Cortex of kidney (tissue), 1 donor: Measurements from ENCODE around the gene DTX2.
"Not testable (repeated sequence)": the region's sequence is repeated elsewhere in the genome, so short reads cannot be mapped to it uniquely, and the experiment has no call there.

Source experiments
- DNase-seq: peaks from one replicate; lab custom pipeline; 2025; lab: John Stamatoyannopoulos, UW

The DTX2 gene

GRCh38 chr7:76492139-76492538 lies 30.6 kb downstream of the DTX2 start:
- not testable (repeated sequence) for DNase-seq

DNA sequence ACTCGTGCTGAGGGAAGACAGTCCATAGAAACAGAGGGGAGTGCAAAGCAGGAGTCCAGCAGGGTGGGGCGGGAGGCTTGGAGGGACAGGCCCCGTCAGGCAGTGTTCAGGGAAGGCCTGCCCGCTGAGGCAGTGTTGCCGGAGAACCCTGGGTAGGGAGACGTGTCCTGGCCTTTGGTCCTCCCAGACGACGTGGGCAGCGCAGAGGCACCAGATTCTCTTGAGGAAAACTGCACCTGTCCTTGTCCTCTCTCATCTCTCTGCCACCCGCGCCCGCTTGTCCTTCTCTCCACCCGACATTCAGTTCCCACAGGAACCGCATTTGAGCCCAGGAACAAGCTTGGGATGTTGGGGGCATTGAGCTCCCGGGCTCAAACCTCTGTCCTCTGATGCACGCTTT lies 34.2 kb downstream of the DTX2 start:
- DNase-seq: not testable (repeated sequence)

- DNase-seq: not testable (repeated sequence)
Observed at GRCh38 chr7:76497918-76498582, 36.5 kb downstream of the DTX2 start.

DNA sequence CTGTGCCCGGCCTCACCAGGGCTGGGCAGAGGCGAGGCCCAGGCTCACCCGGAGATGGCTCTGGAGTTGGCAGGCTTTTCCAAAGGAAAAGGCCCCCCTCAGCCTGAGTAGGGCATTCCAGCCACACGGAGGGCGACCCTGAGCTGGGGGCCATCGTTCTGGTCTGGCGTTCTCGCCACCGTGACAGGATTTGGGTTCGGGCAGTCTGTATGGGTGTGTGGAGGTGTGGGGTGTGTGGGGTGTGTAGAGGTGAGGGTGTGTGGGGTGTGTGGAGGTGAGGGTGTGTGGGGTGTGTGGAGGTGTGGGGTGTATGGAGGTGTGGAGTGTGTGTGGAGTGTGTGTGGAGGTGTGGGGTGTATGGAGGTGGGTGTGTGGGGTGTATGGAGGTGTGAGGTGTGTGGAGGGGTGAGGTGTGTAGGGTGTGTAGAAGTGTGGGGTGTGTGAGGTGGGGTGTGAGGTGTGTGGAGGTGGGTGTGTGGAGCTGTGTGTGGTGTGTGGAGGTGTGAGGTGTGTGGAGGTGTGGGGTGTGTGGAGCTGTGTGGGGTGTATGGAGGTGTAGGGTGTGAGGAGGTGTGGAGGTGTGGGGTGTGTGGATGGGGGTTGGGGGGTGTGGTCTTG lies 37.2 kb downstream of the DTX2 start:
- not testable (repeated sequence) for DNase-seq

DNA sequence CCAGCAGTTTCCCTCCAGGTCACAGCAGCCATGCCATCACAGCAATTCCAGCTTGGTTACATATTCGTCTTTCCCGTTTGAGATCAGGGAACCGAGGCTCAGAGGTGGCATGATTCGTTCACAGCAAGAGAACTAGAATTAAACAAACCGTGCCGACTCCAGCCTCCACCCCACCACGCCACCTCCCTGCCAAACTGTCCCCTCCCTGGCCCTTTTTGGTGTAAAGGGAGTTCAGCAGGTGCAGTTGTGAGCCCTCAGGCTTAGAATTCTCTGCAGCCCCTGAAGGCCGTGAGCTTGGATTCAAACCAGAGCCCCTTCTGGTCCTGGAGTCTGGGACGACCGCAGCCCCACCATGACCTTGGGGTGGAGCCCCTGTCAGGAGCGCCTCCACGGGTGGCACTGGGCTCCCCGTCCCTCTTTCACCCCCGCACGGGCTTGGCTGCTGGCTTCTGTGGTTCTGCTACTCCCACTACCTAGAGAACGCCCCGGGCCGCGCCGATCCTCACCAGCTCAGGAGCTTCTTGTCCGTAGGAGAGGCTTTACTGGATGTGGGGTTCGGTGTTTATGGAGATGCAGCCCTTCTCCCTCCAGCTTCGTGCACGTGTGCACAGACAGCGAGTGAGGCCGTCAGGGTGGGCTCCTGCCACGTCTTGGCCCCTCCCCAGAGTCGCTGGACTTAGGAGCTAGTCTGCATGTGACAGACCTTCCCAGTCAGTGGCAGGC lies 37.9 kb downstream of the DTX2 start:
- DNase-seq: not testable (repeated sequence)

- not testable (repeated sequence) for DNase-seq
Observed at GRCh38 chr7:76499924-76500241, 38.4 kb downstream of the DTX2 start.

DNA sequence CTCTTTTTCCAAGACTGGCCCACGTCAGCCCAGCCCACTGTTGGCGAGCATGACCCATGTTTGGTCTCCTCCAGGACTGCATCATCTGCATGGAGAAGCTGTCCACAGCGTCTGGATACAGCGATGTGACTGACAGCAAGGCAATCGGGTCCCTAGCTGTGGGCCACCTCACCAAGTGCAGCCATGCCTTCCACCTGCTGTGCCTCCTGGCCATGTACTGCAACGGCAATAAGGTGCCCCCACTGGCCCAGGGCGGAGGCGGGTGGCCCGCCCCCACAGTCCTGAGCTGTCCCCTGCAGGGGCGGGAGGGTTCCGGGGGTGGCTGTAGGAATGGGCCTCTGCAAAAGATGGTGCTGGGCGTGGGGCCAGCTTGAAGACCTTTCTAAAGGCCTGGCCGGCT lies 40.7 kb downstream of the DTX2 start:
- not testable (repeated sequence) for DNase-seq

- DNase-seq: not testable (repeated sequence)
Observed at GRCh38 chr7:76502836-76503235, 41.3 kb downstream of the DTX2 start.

DNA sequence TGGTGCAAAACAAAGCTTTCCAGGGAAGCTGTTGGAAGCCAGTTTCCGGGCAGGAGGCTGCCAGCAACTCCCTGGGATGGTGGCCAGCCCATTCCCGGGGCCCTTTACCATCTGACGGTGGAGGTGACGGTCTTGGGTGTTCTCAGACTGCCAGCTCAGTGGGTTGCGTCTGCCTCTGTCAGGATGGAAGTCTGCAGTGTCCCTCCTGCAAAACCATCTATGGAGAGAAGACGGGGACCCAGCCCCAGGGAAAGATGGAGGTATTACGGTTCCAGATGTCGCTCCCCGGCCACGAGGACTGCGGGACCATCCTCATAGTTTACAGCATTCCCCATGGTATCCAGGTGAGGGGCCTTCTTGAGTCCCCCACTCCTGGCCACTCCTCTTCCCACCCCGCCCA lies 41.7 kb downstream of the DTX2 start:
- DNase-seq: not testable (repeated sequence)

DNA sequence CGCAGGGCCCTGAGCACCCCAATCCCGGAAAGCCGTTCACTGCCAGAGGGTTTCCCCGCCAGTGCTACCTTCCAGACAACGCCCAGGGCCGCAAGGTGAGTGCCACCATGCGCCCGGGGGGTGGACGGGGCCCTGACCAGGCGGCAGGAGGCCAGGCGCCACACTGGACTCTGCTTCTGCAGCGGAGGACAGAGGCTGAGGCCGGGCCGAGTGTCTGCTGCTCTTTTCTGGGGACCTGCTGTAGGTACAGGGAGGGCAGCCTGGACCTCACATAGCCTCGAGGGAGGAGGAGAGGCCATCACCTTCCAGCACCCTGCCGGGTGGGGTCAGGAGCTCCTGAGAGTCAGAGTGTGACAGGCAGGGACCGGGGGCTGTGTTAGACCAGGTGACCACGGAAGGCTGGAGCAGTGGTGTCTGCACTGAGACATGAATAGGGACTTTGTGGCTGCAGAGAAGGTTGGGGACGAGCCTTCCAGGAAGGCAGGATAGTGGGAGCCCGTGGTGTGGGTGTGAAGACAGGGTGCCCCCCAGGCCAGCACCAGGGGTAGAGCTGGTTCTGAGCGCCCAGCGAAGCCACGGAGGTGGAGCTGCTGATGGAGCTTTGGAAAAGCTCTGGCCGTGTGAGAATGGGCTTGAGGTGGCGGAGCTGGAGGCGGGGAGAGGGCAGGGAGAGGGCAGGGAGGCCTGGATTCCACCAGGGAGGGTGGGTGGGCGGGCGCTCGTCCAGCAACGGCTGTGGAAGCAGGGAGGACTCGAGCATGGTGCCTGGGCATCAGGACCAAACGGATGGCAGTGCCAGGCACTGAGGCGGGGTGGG lies 43.0 kb downstream of the DTX2 start:
- DNase-seq: not testable (repeated sequence)

GRCh38 chr7:76505168-76506080 lies 43.9 kb downstream of the DTX2 start:
- no peak for DNase-seq

GRCh38 chr7:76506081-76506440 lies 44.6 kb downstream of the DTX2 start:
- DNase-seq: no peak

DNA sequence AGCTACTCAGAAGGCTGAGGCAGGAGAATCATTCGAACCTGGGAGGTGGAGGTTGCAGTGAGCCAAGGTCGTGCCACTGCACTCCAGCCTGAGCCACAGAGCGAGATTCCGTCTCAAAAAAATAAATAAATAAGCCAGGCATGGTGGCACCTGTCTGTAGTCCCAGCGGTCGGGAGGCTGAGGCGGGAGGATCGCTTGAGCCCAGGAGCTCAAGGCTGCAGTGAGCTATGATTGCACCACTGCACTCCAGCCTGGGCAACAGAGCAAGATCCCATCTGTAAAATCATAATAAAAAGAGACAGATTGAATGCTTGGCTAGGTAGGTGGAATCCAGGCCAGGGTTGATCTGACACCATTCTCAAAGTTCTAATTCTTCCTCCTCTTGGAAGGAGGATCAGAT lies 45.1 kb downstream of the DTX2 start:
- not testable (repeated sequence) for DNase-seq

GRCh38 chr7:76507723-76508406 lies 46.4 kb downstream of the DTX2 start:
- DNase-seq: no peak

DNA sequence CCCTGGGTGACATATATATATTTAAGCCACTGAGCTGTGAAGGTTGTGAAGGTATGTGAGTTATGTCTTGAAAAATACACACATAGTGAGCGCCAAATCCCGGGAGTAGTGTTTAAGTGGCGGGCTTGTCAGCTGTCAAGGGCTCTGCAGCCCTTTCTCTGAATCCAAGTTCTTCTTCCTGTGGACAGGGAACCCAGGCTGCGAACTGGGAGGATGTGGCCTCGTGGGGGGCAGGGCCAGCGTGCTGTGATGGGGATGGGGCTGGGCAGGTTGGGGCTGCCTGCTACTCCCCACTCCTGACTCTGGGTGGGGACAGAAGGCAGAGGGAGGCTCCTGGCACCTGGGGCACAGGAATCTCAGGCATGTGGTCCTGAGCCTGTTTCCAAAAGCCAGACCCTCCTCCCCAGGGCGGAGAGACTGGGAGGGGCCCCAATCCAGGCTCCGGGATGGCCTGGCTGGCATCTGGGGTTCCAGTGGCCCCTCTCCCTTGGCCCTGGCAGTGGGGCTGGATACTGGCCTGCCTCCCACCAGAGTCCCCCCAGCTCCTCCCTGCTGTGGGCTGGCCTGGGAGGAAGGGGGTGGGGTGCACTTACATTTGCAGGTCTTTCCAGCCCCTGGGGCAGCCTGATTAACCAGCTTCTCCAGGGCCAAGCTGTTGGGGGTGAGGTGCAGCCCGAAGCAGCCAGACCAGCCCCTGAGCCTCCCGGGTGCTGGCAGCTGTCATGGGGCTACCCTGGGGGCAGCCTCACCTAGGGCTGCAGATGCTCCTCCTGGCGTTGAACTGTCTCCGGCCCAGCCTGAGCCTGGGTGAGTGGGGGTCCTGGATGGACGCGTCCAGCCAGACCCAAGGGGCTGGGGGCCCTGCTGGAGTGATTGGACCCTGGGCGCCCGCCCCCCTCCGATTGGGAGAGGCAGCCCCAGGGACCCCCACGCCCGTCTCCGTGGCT lies 48.7 kb downstream of the DTX2 start, which contains the start of gene UPK3B:
Gene UPK3B (plus strand): TSS at position 622 of the 947 bp plus-strand sequence. CDS start 101 bp downstream, at position 723.
- DNase-seq: no peak

DNA sequence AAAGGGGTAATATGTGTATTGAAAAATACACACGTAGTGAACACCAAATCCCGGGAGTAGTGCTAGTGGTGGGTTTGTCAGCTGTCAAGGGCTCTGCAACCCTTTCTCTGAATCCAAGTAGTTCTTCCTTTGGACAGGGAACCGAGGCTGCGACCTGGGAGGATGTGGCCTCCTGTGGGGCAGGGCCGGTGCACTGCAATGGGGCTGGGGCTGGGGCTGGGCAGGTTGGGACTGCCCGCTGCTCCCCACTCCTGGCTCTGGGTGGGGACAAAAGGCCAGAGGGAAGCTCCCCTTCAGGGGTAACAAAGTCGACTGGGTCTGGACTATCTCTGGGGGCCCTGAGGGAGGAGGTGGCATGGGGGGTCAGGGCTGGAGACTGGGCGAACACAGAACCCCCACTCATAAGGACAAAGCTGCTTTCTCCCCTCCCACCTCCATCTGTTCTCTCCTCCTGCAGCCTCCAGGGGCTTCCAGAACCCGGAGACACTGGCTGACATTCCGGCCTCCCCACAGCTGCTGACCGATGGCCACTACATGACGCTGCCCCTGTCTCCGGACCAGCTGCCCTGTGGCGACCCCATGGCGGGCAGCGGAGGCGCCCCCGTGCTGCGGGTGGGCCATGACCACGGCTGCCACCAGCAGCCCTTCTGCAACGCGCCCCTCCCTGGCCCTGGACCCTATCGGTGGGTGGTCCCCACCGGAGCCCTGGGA lies 49.8 kb downstream of the DTX2 start:
- DNase-seq: not testable (repeated sequence)

DNA sequence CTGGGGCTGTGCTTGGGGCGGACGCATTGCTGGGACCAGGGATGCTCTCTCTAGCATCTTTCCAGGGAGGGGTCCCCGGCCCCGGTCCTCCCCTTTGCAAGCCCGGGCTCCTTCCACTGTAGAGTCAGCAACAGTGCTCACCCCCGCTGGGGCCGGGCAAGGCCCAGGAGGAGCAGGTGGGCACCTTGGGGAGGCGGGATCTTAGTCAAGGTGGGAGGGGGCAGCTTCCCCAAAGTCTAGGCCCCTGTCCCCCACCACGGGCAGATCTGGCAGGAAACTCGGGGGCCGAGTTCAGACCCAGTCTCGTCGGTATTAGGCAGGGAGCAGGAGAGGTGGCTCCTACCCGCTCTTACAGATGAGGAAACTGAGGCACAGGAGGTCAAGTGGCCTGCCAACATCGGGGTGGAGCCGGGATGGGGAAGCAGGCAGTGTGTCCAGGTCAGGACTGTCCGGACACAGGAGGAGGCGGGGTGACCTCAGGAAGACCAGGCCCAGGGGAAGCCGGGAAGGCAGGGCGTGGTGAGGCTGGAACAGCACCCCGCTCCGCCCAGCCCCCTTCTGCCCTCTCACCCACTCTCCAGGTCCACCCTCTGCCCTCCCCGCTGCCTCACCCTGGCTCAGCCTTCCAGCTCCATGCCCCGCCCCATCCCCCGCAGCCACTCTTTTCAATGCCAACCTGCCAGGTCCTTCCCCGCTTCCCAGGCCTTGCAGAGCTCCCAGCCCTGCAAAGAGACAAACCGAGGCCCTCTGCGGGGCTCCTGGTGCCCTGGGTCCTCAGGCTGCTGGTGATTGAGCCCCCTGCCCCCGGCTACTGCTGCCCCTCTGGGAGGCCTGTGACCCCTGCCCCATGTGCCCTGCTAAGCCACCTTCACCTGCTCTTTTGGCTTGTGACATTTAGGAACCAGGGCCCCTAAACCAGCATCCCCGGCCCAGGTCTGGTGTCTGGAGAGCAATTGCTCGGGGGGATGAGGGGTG lies 50.7 kb downstream of the DTX2 start:
- not testable (repeated sequence) for DNase-seq
